ENCODE measurements around the gene KIAA1191.

KIAA1191 gene

DNA sequence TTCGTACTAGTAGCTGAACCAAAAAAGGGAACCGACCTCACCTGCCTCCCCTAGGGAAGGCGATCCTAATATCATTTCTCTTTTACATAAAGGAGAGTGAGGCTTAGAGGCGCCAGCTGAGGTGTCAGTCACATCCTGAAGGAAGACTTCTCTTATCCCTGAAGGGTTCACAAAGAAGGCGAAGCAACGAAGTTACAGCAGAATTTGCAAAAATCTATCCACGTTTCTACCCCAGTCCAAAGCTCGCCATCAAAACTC is 598 bp upstream of the KIAA1191 start:
- Histone ChIP-seq H3K4me2 (peak overlapping the region; percentile 76), H3K27me3 (ENCODE audit: insufficient read depth, low read depth) (no peaks in the 10 kb centered on the region), H3K9ac (no peak overlapping the region; the same call in 1 of the 2 replicates), H4K20me1 (ENCODE audit: insufficient read depth) (no peaks in the 10 kb centered on the region), H3K36me3 (ENCODE audit: insufficient read depth) (no peaks in the 10 kb centered on the region), H3K79me2 (ENCODE audit: insufficient read depth, low read depth) (peaks cover 17% of the 10 kb centered on the region; the same call in 1 of the 2 replicates), H3K4me1 (ENCODE audit: low read depth, poor library complexity, severe bottlenecking) (peaks cover 8% of the 10 kb centered on the region), H2AFZ (ENCODE audit: low read depth) (peak overlapping the region; percentile 87), H3K27ac (no peak overlapping the region), H3K4me3 (IDR thresholded peaks at IDR 0.05; ENCODE audit: insufficient read depth, low read depth, low read length) (no peak overlapping the region)
- TF ChIP-seq, protein P1, sequence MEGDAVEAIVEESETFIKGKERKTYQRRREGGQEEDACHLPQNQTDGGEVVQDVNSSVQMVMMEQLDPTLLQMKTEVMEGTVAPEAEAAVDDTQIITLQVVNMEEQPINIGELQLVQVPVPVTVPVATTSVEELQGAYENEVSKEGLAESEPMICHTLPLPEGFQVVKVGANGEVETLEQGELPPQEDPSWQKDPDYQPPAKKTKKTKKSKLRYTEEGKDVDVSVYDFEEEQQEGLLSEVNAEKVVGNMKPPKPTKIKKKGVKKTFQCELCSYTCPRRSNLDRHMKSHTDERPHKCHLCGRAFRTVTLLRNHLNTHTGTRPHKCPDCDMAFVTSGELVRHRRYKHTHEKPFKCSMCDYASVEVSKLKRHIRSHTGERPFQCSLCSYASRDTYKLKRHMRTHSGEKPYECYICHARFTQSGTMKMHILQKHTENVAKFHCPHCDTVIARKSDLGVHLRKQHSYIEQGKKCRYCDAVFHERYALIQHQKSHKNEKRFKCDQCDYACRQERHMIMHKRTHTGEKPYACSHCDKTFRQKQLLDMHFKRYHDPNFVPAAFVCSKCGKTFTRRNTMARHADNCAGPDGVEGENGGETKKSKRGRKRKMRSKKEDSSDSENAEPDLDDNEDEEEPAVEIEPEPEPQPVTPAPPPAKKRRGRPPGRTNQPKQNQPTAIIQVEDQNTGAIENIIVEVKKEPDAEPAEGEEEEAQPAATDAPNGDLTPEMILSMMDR (conservative IDR thresholded peaks at IDR 0.05; ENCODE audit: low read depth, low read length): no peak

DNA sequence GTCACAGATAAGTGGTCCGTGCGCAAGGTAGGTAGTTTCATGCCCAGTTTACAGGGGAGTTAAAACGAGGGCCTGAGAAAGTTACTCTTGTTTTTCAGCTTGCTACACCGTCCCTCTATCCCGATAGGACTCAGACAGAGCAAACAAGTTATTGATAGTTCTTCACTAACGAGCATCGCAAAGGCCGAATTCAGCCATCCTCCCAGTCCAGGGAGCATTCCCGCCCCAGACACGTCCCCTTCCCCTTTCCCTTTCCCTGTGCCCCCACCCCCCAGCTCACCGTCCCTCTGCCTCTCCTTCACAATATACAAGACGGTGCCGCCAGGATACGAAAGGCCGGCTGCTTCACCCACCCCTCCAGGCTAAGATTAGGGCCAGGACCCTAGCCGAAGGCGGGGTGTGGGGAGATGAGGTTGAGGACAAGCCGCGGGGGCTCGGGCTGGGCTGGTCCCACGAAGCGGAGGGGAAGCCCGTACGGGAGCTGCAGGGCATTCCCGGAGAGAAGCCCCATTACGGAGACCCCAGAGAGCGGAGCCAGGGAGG is 599 bp downstream of the KIAA1191 start:
- Histone ChIP-seq H2AFZ (ENCODE audit: low read depth) (peak overlapping the region; percentile 87), H3K9ac (peak overlapping the region; percentile 62; the same call in 1 of the 2 replicates), H3K4me2 (peak overlapping the region; percentile 36; the same call in 1 of the 2 replicates), H3K27ac (peak overlapping the region; percentile 16; the same call in 1 of the 2 replicates), H3K79me2 (ENCODE audit: insufficient read depth, low read depth) (peaks cover 17% of the 10 kb centered on the region; the same call in 1 of the 2 replicates), H3K27me3 (ENCODE audit: insufficient read depth, low read depth) (no peaks in the 10 kb centered on the region), H3K4me3 (IDR thresholded peaks at IDR 0.05; ENCODE audit: insufficient read depth, low read depth, low read length) (no peak overlapping the region), H3K4me1 (ENCODE audit: low read depth, poor library complexity, severe bottlenecking) (peaks cover 8% of the 10 kb centered on the region), H4K20me1 (ENCODE audit: insufficient read depth) (no peaks in the 10 kb centered on the region), H3K36me3 (ENCODE audit: insufficient read depth) (no peaks in the 10 kb centered on the region)
- TF ChIP-seq, protein P1 (conservative IDR thresholded peaks at IDR 0.05; ENCODE audit: low read depth, low read length): no peak

DNA sequence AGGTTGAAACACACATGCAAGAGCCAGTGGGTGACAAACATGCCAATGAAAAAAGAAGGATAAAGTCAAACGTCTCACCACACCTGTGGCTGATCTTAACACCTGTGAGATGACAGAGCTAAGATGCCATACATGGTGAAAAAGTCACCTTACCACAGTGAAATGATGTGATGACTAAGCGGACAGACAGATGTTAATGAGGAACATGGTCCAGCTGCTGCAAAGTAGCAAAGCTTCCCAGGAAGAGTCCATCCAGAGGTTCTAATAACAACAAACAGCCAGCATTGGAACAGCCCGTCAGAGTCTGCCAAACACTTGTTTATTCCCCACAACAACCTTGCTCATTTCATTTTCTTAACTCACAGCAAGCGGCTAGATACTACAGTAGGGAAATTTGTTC is 1.9 kb downstream of the KIAA1191 start:
- Histone ChIP-seq H3K27me3 (ENCODE audit: insufficient read depth, low read depth) (no peaks in the 10 kb centered on the region), H4K20me1 (ENCODE audit: insufficient read depth) (no peaks in the 10 kb centered on the region), H3K9ac (no peak overlapping the region), H3K27ac (no peak overlapping the region), H2AFZ (ENCODE audit: low read depth) (no peak overlapping the region), H3K4me1 (ENCODE audit: low read depth, poor library complexity, severe bottlenecking) (peaks cover 8% of the 10 kb centered on the region), H3K4me3 (IDR thresholded peaks at IDR 0.05; ENCODE audit: insufficient read depth, low read depth, low read length) (no peak overlapping the region), H3K36me3 (ENCODE audit: insufficient read depth) (no peaks in the 10 kb centered on the region), H3K4me2 (no peak overlapping the region), H3K79me2 (ENCODE audit: insufficient read depth, low read depth) (peaks cover 17% of the 10 kb centered on the region; the same call in 1 of the 2 replicates)
- TF ChIP-seq, protein P1 (conservative IDR thresholded peaks at IDR 0.05; ENCODE audit: low read depth, low read length): no peak

DNA sequence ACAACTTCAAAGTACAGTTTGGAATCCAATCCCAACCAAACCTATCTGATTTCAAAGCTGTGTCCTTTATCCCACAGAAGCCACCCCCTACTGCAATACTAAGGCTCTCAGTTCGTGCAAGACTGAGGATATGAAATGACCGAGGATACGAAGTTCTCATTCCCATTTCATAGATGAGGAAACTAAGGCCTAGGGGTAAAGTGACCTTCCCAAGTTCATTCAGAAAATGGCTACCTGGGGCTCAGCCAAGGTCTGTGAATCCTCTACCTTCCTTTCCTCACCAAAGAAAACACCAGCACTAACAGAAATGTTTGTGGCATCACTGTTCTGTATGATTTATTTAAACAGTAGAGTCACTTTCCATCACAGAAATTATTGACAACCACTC is 5.4 kb downstream of the KIAA1191 start:
- H3K36me3 ChIP-seq (ENCODE audit: insufficient read depth): no peaks in the 10 kb centered on the region
- H3K4me2 ChIP-seq: no peak overlapping the region
- H3K4me1 ChIP-seq (ENCODE audit: low read depth, poor library complexity, severe bottlenecking): peaks cover 8% of the 10 kb centered on the region
- no peaks in the 10 kb centered on the region for H4K20me1 ChIP-seq (ENCODE audit: insufficient read depth)
- H3K4me3 ChIP-seq (IDR thresholded peaks at IDR 0.05; ENCODE audit: insufficient read depth, low read depth, low read length): no peak overlapping the region
- H3K79me2 ChIP-seq (ENCODE audit: insufficient read depth, low read depth): peaks cover 13% of the 10 kb centered on the region; the same call in 1 of the 2 replicates
- H3K27me3 ChIP-seq (ENCODE audit: insufficient read depth, low read depth): no peaks in the 10 kb centered on the region
- no peak overlapping the region for H2AFZ ChIP-seq (ENCODE audit: low read depth)
- no peak overlapping the region for H3K9ac ChIP-seq
- H3K27ac ChIP-seq: no peak overlapping the region
- TF ChIP-seq, protein P1 (conservative IDR thresholded peaks at IDR 0.05; ENCODE audit: low read depth, low read length): no peak

All from KMS-11 (cell line).